ENCODE data around the gene LAPTM5.

The LAPTM5 gene

DNA sequence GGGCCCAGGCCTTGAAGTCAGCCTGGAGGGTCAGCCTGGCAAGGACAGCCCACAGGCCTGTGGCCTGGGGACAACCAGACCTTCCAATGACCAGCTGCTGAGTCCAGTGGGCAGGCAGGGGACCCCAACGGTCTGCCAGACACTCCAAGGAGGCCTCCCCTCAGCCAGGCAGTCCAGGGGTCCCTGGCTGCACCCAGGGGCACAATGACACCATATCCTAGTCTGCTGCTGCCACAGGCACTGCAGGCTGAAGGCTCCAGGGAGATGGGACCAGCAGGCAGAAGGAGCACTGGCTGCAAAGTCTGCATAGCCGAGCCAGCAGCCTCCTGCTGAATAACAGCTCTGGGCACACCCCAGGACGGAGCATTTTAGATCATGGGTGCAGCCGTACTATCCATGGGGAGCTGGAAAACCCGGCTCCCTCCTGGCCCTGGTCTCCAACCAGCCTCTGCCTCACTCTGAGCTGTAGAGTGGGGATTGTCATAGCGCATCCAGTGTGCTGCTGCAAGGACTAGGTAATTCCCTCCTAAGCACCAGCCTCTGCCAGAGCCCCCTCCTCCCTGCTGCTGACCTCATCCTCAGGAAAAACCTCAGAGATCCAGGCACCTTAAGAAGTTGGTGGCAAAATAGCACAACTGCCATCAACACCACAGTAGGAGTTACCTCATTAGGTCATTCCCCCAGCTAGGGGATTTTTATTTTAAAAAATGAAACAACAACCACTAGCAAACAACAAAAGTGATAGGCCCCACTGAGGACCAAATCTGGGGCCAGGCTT is 4.8 kb upstream of the LAPTM5 start:
- no peak overlapping the region for H3K27ac ChIP-seq (ENCODE audit: low read depth, low read length)
- H3K9me3 ChIP-seq (ENCODE audit: control insufficient read depth in 1 of 2, low read length in 2 of 2), result no peaks in the 10 kb centered on the region
- H3K9ac ChIP-seq (ENCODE audit: low read depth in 1 of 2, low read length in 2 of 2), result no peak overlapping the region
- no peaks in the 10 kb centered on the region for H3K27me3 ChIP-seq (ENCODE audit: control insufficient read depth in 1 of 2, insufficient read depth in 2 of 2, low read length in 2 of 2)
- no peak overlapping the region for H3K4me3 ChIP-seq (ENCODE audit: low read depth in 1 of 2, low read length in 2 of 2)
- H3K4me1 ChIP-seq (ENCODE audit: control insufficient read depth in 1 of 2, insufficient read depth in 2 of 2, low read length in 2 of 2), result peaks cover 14 to 27% of the 10 kb centered on the region in 2 donors
- no peaks in the 10 kb centered on the region for H3K36me3 ChIP-seq (ENCODE audit: control insufficient read depth in 1 of 2, insufficient read depth in 2 of 2, low read length in 2 of 2)

DNA sequence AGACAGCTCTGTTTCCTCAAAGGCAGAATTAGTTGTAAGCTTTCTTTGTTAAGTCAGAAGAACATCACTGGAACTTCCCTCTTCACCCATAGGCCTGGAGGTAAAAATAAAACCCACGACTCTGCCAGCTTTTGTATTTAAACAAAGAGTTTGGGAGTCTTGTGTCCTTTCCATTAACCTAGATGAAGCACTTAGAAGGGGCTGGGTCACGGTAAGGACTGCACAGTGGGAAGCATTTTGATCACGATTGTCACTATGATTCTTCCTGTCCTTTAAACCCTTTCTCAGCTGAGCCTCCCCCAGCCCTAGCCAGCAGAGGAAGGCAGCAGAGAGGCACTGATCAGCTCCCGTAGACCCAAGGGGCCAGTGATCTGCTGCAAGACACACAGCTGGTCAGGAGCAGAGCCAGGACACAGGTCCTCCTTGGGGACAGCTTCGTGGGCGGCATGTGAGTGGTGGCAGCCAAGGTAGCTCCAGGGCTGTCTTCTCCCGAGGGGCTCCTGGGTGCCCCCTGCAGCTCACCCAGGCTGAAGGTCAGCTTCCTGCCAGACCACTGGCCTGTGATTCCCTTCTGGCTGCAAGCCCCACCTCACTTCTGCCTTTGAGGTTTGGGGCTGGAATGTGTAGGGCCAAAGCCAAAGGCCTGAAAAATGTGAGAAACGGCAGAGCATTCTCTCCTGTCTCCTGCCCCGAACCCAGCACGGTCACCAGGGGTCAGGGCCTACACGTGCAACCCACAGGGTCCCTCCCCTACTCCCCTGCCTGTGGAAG is 4.0 kb upstream of the LAPTM5 start:
- Histone ChIP-seq H3K4me1 (ENCODE audit: control insufficient read depth in 1 of 2, insufficient read depth in 2 of 2, low read length in 2 of 2) (peaks cover 14 to 27% of the 10 kb centered on the region in 2 donors), H3K27me3 (ENCODE audit: control insufficient read depth in 1 of 2, insufficient read depth in 2 of 2, low read length in 2 of 2) (no peaks in the 10 kb centered on the region), H3K9ac (ENCODE audit: low read depth in 1 of 2, low read length in 2 of 2) (no peak overlapping the region), H3K36me3 (ENCODE audit: control insufficient read depth in 1 of 2, insufficient read depth in 2 of 2, low read length in 2 of 2) (no peaks in the 10 kb centered on the region), H3K4me3 (ENCODE audit: low read depth in 1 of 2, low read length in 2 of 2) (no peak overlapping the region), H3K9me3 (ENCODE audit: control insufficient read depth in 1 of 2, low read length in 2 of 2) (no peaks in the 10 kb centered on the region), H3K27ac (ENCODE audit: low read depth, low read length) (no peak overlapping the region)

DNA sequence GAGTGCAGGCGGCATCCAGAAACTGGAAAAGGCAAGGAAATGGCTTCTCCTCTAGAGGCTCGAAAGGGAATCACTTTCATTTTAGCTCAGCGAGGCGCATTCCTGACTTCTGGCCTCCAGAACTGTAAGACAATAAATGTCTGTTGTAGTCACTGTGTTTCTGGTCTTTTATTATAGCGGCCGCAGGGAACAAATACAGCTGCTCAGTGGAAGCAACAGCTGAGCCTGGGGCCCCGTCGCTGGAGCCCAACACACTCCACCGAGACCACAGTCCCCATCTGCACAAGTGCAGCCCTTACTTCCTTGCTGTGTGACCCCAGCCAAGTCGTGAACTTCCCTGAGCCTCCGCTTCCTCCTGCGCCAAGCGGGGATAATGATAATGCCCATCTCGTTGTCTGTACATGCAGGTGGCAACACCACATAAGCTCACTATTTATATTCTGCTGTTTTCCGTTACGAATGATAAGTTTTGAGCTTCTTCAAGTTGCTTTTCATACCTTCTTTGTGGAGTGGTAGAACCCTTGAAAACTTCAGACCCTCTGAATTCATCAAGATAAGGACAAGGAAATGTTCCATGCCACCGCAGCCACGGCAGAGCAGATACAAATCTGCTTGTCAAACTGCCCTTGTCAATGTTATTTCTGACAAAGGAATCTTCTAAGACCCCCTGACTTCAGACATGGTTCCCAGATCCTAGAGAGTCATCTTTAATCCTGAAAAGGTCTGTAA is 3.2 kb upstream of the LAPTM5 start:
- Histone ChIP-seq H3K36me3 (ENCODE audit: control insufficient read depth in 1 of 2, insufficient read depth in 2 of 2, low read length in 2 of 2) (no peaks in the 10 kb centered on the region), H3K9me3 (ENCODE audit: control insufficient read depth in 1 of 2, low read length in 2 of 2) (no peaks in the 10 kb centered on the region), H3K27ac (ENCODE audit: low read depth, low read length) (no peak overlapping the region), H3K27me3 (ENCODE audit: control insufficient read depth in 1 of 2, insufficient read depth in 2 of 2, low read length in 2 of 2) (no peaks in the 10 kb centered on the region), H3K4me3 (ENCODE audit: low read depth in 1 of 2, low read length in 2 of 2) (no peak overlapping the region), H3K9ac (ENCODE audit: low read depth in 1 of 2, low read length in 2 of 2) (no peak overlapping the region), H3K4me1 (ENCODE audit: control insufficient read depth in 1 of 2, insufficient read depth in 2 of 2, low read length in 2 of 2) (peaks cover 14 to 27% of the 10 kb centered on the region in 2 donors)

DNA sequence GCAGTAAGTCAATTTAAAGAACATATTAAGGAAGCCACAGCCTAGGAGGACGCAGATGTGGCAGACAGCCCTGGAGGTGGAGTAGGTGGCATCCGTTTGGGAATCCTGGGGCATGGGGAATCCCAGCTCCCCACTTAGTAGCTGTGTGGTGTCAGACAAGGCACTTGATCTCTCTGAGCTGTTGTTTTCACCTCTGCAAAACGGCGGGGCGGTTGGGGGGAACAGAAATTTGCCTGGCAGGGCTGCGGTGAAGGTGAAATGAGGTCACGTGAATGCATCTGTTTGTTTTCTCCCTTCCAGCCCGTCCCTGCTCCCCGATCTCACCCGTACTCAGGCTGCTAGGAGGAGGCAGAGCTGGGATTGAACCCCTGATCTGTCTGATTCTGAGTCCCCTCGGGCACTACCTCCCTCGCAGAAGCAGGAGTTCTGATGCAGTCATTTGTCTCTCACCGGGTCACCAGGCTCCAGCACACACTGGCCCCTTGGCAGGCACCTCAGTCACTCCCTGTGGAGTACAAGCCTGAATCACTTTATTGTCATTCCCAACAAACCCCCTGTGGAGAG is 2.2 kb upstream of the LAPTM5 start:
- H3K4me3 ChIP-seq (ENCODE audit: low read depth in 1 of 2, low read length in 2 of 2), result no peak overlapping the region
- no peaks in the 10 kb centered on the region for H3K36me3 ChIP-seq (ENCODE audit: control insufficient read depth in 1 of 2, insufficient read depth in 2 of 2, low read length in 2 of 2)
- no peak overlapping the region for H3K27ac ChIP-seq (ENCODE audit: low read depth, low read length)
- no peaks in the 10 kb centered on the region for H3K9me3 ChIP-seq (ENCODE audit: control insufficient read depth in 1 of 2, low read length in 2 of 2)
- peaks cover 14 to 27% of the 10 kb centered on the region in 2 donors for H3K4me1 ChIP-seq (ENCODE audit: control insufficient read depth in 1 of 2, insufficient read depth in 2 of 2, low read length in 2 of 2)
- H3K27me3 ChIP-seq (ENCODE audit: control insufficient read depth in 1 of 2, insufficient read depth in 2 of 2, low read length in 2 of 2), result no peaks in the 10 kb centered on the region
- H3K9ac ChIP-seq (ENCODE audit: low read depth in 1 of 2, low read length in 2 of 2), result no peak overlapping the region

DNA sequence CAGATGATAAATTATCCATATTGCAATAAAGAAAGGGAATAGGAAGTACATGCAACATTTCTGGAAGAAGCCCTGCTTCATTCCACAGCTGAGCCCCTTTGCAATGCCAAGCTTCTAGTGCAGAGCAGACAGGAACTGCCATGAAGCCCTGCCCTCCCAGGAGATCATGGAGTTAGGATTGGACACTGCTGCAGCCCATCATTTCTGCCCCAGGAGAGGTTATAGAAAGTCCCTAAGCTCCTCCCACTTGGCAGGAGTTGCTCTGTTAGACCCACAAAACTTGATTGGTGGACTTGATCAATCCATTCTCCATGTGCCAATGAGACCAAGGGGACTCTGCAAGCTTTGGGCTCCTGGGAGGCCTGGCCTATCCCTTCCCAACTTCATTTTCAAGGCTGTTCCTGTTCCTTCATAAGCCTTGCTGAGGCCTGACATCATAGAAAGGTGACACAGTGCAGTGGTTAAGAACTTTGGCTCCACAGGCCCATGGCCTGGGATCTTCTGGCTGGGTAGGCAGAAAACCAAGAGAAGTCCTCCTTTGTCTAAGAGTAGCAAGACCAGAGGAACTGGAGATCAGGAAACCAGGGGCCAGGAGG is 1.3 kb upstream of the LAPTM5 start:
- Histone ChIP-seq H3K9ac (ENCODE audit: low read depth in 1 of 2, low read length in 2 of 2) (no peak overlapping the region), H3K36me3 (ENCODE audit: control insufficient read depth in 1 of 2, insufficient read depth in 2 of 2, low read length in 2 of 2) (no peaks in the 10 kb centered on the region), H3K4me3 (ENCODE audit: low read depth in 1 of 2, low read length in 2 of 2) (no peak overlapping the region), H3K9me3 (ENCODE audit: control insufficient read depth in 1 of 2, low read length in 2 of 2) (no peaks in the 10 kb centered on the region), H3K27me3 (ENCODE audit: control insufficient read depth in 1 of 2, insufficient read depth in 2 of 2, low read length in 2 of 2) (no peaks in the 10 kb centered on the region), H3K4me1 (ENCODE audit: control insufficient read depth in 1 of 2, insufficient read depth in 2 of 2, low read length in 2 of 2) (peaks cover 14 to 27% of the 10 kb centered on the region in 2 donors), H3K27ac (ENCODE audit: low read depth, low read length) (no peak overlapping the region)

DNA sequence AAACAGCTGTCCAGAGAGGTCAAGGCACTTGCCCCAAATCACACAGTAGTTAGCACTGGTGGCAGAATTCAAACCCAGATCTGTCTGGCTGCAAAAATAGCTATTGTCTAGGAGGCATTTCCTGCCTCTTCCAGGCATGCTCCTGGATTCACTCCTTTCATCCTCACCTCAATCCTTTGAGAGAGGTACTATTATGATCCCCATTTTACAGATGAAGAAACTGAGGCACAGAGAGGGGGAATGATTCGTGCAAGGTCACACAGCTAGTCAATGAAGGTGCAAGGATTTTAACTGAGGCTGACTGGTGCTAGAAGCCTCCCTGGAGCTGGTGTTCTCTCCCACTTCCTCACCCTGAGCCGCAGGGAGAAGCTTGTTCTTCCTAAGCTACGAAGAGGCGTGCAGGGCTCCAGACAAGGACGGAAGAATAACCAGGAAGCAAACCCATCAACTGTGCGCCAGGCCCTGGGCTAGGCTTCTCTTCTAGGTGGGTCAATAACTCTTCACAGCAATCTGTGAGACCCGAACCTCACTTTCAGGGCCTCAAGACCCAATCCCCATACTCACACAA is 631 bp upstream of the LAPTM5 start:
- H3K27ac ChIP-seq (ENCODE audit: low read depth, low read length), result no peak overlapping the region
- H3K9me3 ChIP-seq (ENCODE audit: control insufficient read depth in 1 of 2, low read length in 2 of 2), result no peaks in the 10 kb centered on the region
- no peaks in the 10 kb centered on the region for H3K27me3 ChIP-seq (ENCODE audit: control insufficient read depth in 1 of 2, insufficient read depth in 2 of 2, low read length in 2 of 2)
- peaks cover 14 to 27% of the 10 kb centered on the region in 2 donors for H3K4me1 ChIP-seq (ENCODE audit: control insufficient read depth in 1 of 2, insufficient read depth in 2 of 2, low read length in 2 of 2)
- H3K36me3 ChIP-seq (ENCODE audit: control insufficient read depth in 1 of 2, insufficient read depth in 2 of 2, low read length in 2 of 2), result no peaks in the 10 kb centered on the region
- no peak overlapping the region for H3K9ac ChIP-seq (ENCODE audit: low read depth in 1 of 2, low read length in 2 of 2)
- H3K4me3 ChIP-seq (ENCODE audit: low read depth in 1 of 2, low read length in 2 of 2), result peak overlapping the region; percentile 71

DNA sequence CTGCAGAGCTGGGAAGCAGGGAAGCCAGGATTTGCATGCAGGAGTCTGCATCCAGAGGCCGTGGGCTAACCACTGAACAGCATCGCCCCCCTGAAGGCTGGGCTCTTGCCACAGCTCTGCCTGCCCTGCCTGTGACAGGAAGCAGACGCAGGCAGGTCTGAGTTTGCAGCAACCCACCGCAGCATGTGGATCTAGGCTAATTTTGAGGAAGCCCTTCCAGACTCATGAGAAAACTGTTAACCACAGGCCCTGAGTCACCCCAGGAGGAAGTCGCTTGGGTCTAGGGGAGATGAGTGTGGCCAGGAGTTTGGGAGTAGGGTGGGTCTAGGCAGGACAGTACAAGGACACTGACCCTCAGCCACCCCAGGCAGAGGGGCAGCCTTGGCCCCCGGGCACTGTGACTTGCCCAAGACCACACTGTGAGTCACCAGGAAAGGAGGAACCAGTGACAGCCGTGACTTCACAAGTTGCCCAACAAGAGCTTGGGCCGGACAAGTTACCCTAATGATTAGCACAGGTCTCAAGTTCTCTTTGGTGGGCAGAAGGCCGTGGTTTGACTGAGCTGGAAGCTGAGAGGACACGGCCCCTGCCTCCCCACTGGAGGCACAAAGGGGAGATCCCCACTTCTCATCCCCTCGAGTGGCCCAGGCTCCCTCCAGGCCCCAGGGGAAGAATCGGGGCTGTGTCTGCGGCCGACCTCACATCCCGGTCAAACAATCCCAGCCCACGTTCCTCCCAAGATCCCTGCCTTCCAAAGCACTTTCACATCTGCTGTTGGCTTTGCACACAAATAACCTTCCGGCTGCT is 826 bp downstream of the LAPTM5 start:
- peak overlapping the region; percentile 55 to 63 for H3K9ac ChIP-seq (ENCODE audit: low read depth in 1 of 2, low read length in 2 of 2)
- H3K36me3 ChIP-seq (ENCODE audit: control insufficient read depth in 1 of 2, insufficient read depth in 2 of 2, low read length in 2 of 2), result no peaks in the 10 kb centered on the region
- peaks cover 19 to 27% of the 10 kb centered on the region in 2 donors for H3K4me1 ChIP-seq (ENCODE audit: control insufficient read depth in 1 of 2, insufficient read depth in 2 of 2, low read length in 2 of 2)
- H3K4me3 ChIP-seq (ENCODE audit: low read depth in 1 of 2, low read length in 2 of 2), result peak overlapping the region; percentile 71
- peak overlapping the region; percentile 77 for H3K27ac ChIP-seq (ENCODE audit: low read depth, low read length)
- no peaks in the 10 kb centered on the region for H3K9me3 ChIP-seq (ENCODE audit: control insufficient read depth in 1 of 2, low read length in 2 of 2)
- no peaks in the 10 kb centered on the region for H3K27me3 ChIP-seq (ENCODE audit: control insufficient read depth in 1 of 2, insufficient read depth in 2 of 2, low read length in 2 of 2)

DNA sequence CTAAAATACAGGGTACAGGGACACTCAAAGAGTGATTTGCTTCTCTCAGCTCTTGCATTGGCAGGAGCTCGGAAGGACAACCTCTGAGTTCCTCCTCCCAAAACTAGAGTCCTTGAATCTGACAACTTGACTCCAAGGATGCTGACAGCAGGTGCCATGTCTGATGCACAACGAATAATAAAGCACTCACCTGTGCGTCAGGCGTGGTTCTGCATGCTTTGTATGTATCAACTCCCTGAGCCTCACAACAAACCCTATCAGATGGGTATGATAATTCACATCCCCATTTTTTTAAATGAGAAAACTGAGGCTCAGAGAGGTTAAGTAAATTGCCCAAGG is 1.4 kb downstream of the LAPTM5 start:
- peak overlapping the region; percentile 56 to 71 for H3K4me3 ChIP-seq (ENCODE audit: low read depth in 1 of 2, low read length in 2 of 2)
- no peak overlapping the region for H3K27ac ChIP-seq (ENCODE audit: low read depth, low read length)
- H3K4me1 ChIP-seq (ENCODE audit: control insufficient read depth in 1 of 2, insufficient read depth in 2 of 2, low read length in 2 of 2), result peaks cover 19 to 30% of the 10 kb centered on the region in 2 donors
- H3K9me3 ChIP-seq (ENCODE audit: control insufficient read depth in 1 of 2, low read length in 2 of 2), result no peaks in the 10 kb centered on the region
- H3K36me3 ChIP-seq (ENCODE audit: control insufficient read depth in 1 of 2, insufficient read depth in 2 of 2, low read length in 2 of 2), result no peaks in the 10 kb centered on the region
- peak overlapping the region; percentile 16 to 26 for H3K9ac ChIP-seq (ENCODE audit: low read depth in 1 of 2, low read length in 2 of 2)
- no peaks in the 10 kb centered on the region for H3K27me3 ChIP-seq (ENCODE audit: control insufficient read depth in 1 of 2, insufficient read depth in 2 of 2, low read length in 2 of 2)

DNA sequence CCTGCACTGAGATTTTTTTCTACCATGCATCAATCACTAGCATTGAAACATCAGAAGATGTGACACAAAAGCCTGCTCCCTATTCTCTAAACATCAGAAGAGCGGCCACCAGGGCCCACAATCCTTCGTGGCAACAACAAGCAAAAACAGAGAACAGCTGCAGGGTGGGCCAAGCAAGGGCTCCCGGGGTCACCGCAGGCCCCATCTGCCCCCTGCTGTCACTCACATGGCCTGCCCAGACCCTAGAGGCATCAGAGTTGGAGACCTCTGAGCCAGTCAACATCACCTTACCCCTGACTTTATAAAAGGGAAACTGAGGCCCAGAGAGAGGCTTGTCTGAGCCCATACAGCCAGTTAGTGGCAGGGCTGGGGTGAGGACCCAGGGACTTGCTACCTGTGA is 1.8 kb downstream of the LAPTM5 start:
- H3K4me3 ChIP-seq (ENCODE audit: low read depth in 1 of 2, low read length in 2 of 2), result peak overlapping the region; percentile 56 to 71
- H3K9me3 ChIP-seq (ENCODE audit: control insufficient read depth in 1 of 2, low read length in 2 of 2), result no peaks in the 10 kb centered on the region
- no peak overlapping the region for H3K27ac ChIP-seq (ENCODE audit: low read depth, low read length)
- H3K4me1 ChIP-seq (ENCODE audit: control insufficient read depth in 1 of 2, insufficient read depth in 2 of 2, low read length in 2 of 2), result peaks cover 17 to 35% of the 10 kb centered on the region in 2 donors
- no peaks in the 10 kb centered on the region for H3K27me3 ChIP-seq (ENCODE audit: control insufficient read depth in 1 of 2, insufficient read depth in 2 of 2, low read length in 2 of 2)
- H3K36me3 ChIP-seq (ENCODE audit: control insufficient read depth in 1 of 2, insufficient read depth in 2 of 2, low read length in 2 of 2), result no peaks in the 10 kb centered on the region
- H3K9ac ChIP-seq (ENCODE audit: low read depth in 1 of 2, low read length in 2 of 2), result peak overlapping the region; percentile 16 to 26
